Measurements from ENCODE around the gene SERPINE3.

DNA sequence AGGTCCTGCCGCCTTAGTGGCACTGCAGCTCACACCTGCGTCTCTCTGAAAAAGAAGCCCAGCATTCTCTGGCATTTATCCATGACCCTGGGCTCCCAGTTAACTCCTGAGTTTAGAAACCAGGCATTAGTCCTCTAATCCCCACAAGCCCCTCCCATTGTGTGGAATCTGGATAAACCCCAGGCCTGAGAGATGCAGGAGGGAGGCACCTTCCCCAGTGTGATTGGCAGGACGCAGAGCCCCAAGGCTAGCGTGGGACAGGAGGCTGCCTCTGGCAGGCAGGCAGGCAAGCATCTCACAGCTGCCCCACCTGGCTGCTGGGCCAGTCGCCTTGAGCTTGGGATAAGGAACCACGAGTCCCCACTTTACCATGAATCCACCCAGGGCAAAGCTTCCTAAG is 11.0 kb upstream of the SERPINE3 start:
- TF ChIP-seq ZNF565 (CRISPR knock-in tag; conservative IDR thresholded peaks at IDR 0.05; ENCODE audit: low read depth) (no peak), ISL1 (CRISPR knock-in tag; IDR thresholded peaks at IDR 0.05) (no peak), ZFP30 (CRISPR knock-in tag; IDR thresholded peaks at IDR 0.05) (no peak), PPARA (CRISPR knock-in tag; IDR thresholded peaks at IDR 0.05; ENCODE audit: borderline replicate concordance) (no peak), TOX (CRISPR knock-in tag; IDR thresholded peaks at IDR 0.05; ENCODE audit: borderline replicate concordance) (no peak)

All from SK-N-SH treated with all-trans-retinoic acid at 6 μM for 48 hours (cell line).